Keratinocyte (primary cell): ENCODE measurements around the gene SLC22A24. TPM values are rescaled to one million over a fixed set of nuclear protein-coding genes. Genes with fewer than 3 reads are reported as not detected.

Experiments used
- DNase-seq: peaks from one replicate; pipeline ENCODE4 v3.0.0-alpha.2; 2011; ENCODE audit warnings: low read depth, missing footprints, low spot score
- FAIRE-seq: peaks from 2 replicates; lab custom pipeline; 2011; peaks lifted over from hg19 to GRCh38; lab: Jason Lieb, UNC
- H2AFZ ChIP-seq: 2 replicates; pipeline ENCODE4 v1.6.0; 2012; ENCODE audit warnings: low read length, control low read depth, inconsistent platforms; ENCODE audit not compliant: control insufficient read depth
- H3K27ac ChIP-seq: 2 replicates; pipeline ENCODE4 v1.5.1; 2011; ENCODE audit warnings: low read length; ENCODE audit not compliant: control insufficient read depth, insufficient read depth
- H3K27me3 ChIP-seq: 3 replicates; pipeline ENCODE4 v1.6.0; 2011; ENCODE audit warnings: low read length; ENCODE audit not compliant: control insufficient read depth, insufficient read depth; ENCODE audit errors: extremely low read depth
- H3K36me3 ChIP-seq, 2 experiments: 2 replicates in 1 of 2; 3 replicates in 1 of 2; pipeline ENCODE4 v1.5.1; 2011; ENCODE audit warnings: low read length in 2 of 2, mild to moderate bottlenecking in 1 of 2; ENCODE audit not compliant: control insufficient read depth in 2 of 2, insufficient read depth in 2 of 2; ENCODE audit errors: extremely low read depth in 1 of 2
- H3K4me1 ChIP-seq: 3 replicates; pipeline ENCODE4 v1.5.1; 2011; ENCODE audit warnings: low read length; ENCODE audit not compliant: control insufficient read depth, insufficient read depth; ENCODE audit errors: extremely low read depth
- H3K4me2 ChIP-seq: 3 replicates; pipeline ENCODE4 v1.6.0; 2011; ENCODE audit warnings: low read depth, low read length; ENCODE audit not compliant: control insufficient read depth, insufficient read depth; ENCODE audit errors: extremely low read depth
- H3K4me3 ChIP-seq, 3 experiments: fragments of 200-600 bp in 1 of 3; sonication (generic) in 1 of 3; 2 replicates in 2 of 3; 3 replicates in 1 of 3; pipeline ENCODE4 v1.5.1; 2011 to 2016; ENCODE audit warnings: low read length in 3 of 3, mild to moderate bottlenecking in 3 of 3, control low read depth in 2 of 3, inconsistent platforms in 1 of 3, low read depth in 1 of 3, mixed read lengths in 1 of 3, mixed run types in 1 of 3, moderate library complexity in 1 of 3; ENCODE audit not compliant: control insufficient read depth in 2 of 3, insufficient read depth in 2 of 3; ENCODE audit errors: extremely low read depth in 1 of 3
- H3K79me2 ChIP-seq: 2 replicates; pipeline ENCODE4 v1.6.0; 2012; ENCODE audit warnings: low read length; ENCODE audit not compliant: control insufficient read depth, insufficient read depth
- H3K9ac ChIP-seq: 3 replicates; pipeline ENCODE4 v1.6.0; 2011; ENCODE audit warnings: low read length; ENCODE audit not compliant: control insufficient read depth, insufficient read depth; ENCODE audit errors: extremely low read depth
- H3K9me1 ChIP-seq: 3 replicates; pipeline ENCODE4 v1.6.0; 2011; ENCODE audit warnings: low read length; ENCODE audit not compliant: control insufficient read depth, insufficient read depth; ENCODE audit errors: extremely low read depth
- H3K9me3 ChIP-seq: 2 replicates; pipeline ENCODE4 v1.5.1; 2012; ENCODE audit warnings: low read depth, low read length; ENCODE audit not compliant: control insufficient read depth
- H4K20me1 ChIP-seq: 3 replicates; pipeline ENCODE4 v1.6.0; 2011; ENCODE audit warnings: low read length; ENCODE audit not compliant: control insufficient read depth, insufficient read depth; ENCODE audit errors: extremely low read depth
- CTCF ChIP-seq, 3 experiments: IDR thresholded peaks in 1 of 3; conservative IDR thresholded peaks in 1 of 3; optimal IDR thresholded peaks in 1 of 3; 2 replicates in 2 of 3; 3 replicates in 1 of 3; pipeline versions ENCODE3 to v1.5.1; 2011; ENCODE audit warnings: low read length in 3 of 3, mild to moderate bottlenecking in 3 of 3, moderate library complexity in 2 of 3, control low read depth in 1 of 3, inconsistent platforms in 1 of 3; ENCODE audit not compliant: insufficient read depth in 2 of 3; ENCODE audit errors: extremely low read depth in 1 of 3
- EZH2 ChIP-seq: IDR thresholded peaks from one replicate; pipeline ENCODE4 v1.6.1; 2012; ENCODE audit warnings: inconsistent platforms, mild to moderate bottlenecking, low read length, moderate library complexity
- dilution Hi-C: fragments of 300-500 bp; cut with MboI; formaldehyde crosslinking; loops from one replicate; pipeline ENCODE4 v1.7.0; 2020; ENCODE audit warnings: low sequenced_read_pairs; ENCODE audit not compliant: extremely low pct_ligation_motif_present
- polyA plus RNA-seq, 5 experiments: library from polyadenylated mRNA; depleted of rRNA in 3 of 5; stranded (reverse) in 3 of 5; stranded (forward) in 1 of 5; unstranded in 1 of 5; fragments of >200 nt; gene quantifications; 1 replicate in 1 of 5; 2 replicates in 3 of 5; 3 replicates in 1 of 5; pipeline versions ENCODE4 v1.2.1 to v1.2.3, GENCODE V29; 2011 to 2012; ENCODE audit warnings: missing spikeins in 2 of 5, low read depth in 1 of 5, low replicate concordance in 1 of 5

SLC22A24 gene
- polyA plus RNA-seq, 1 donor (not counting 4 experiments of a cell fraction or from before 2014, with no cell fraction given) = not detected

- Histone ChIP-seq H3K9ac (no peak overlapping the region), H3K4me2 (no peak overlapping the region), H3K79me2 (no peaks in the 10 kb centered on the region), H3K4me1 (no peaks in the 10 kb centered on the region), H2AFZ (no peak overlapping the region), H3K9me3 (no peaks in the 10 kb centered on the region), H3K9me1 (no peaks in the 10 kb centered on the region), H3K27ac (no peak overlapping the region), H3K36me3 (no peaks in the 10 kb centered on the region), H4K20me1 (no peaks in the 10 kb centered on the region), H3K4me3 (no peak overlapping the region), H3K27me3 (no peaks in the 10 kb centered on the region)
- TF ChIP-seq EZH2 (no peak), CTCF (optimal IDR thresholded peaks at IDR 0.05 in 1 of 3, IDR thresholded peaks at IDR 0.05 in 1 of 3, conservative IDR thresholded peaks at IDR 0.05 in 1 of 3; ENCODE audit: extremely low read depth in 1 of 3, insufficient read depth in 2 of 3, low read length in 3 of 3) (no peak)
- DNase-seq (no peak), FAIRE-seq (no peak)
- dilution Hi-C loops = no loop called here
Observed at GRCh38 chr11:63032457-63032856, 111.6 kb downstream of the SLC22A24 start.

Other genes with a start within 250 kb of the SLC22A24 start
- not detected in 3 replicates for gene CHRM1, start 222.9 kb downstream of the SLC22A24 start, polyA plus RNA-seq
- not detected in 3 replicates for gene SLC22A6, start 159.3 kb downstream of the SLC22A24 start, polyA plus RNA-seq
- not detected in 3 replicates for gene SLC22A8, start 128.4 kb downstream of the SLC22A24 start, polyA plus RNA-seq
- not detected in 3 replicates for gene SLC22A25, start 99.4 kb upstream of the SLC22A24 start, polyA plus RNA-seq
- gene SLC22A9, start 225.6 kb upstream of the SLC22A24 start, polyA plus RNA-seq = not detected in 3 replicates